A549 (cell line): ENCODE results near the gene SLC6A7. TPM values are rescaled to one million over a fixed set of nuclear protein-coding genes. Genes with fewer than 3 reads are reported as not detected.

ENCODE experiments used
- ATAC-seq, 2 experiments: fragments of 200-7000 bp in 1 of 2; fragments of >200 bp in 1 of 2; cut with Nextera tagmentation in 1 of 2; cut with Tn5 transposase in 1 of 2; 3 replicates each; pipeline versions ENCODE4 v1.8.0 to v1.9.1; 2018 to 2020; ENCODE audit warnings: mild to moderate bottlenecking in 1 of 2, moderate library complexity in 1 of 2
- CTCF ChIA-PET: fragments of 300-600 bp; sonication (Branson Sonifier 250); formaldehyde crosslinking; extraction: SDS; loops from one replicate; lab custom pipeline; 2021; ENCODE audit warnings: antibody characterized with exemption, inconsistent platforms; lab: Yijun Ruan, JAX
- POLR2A ChIA-PET: fragments of 350-600 bp; formaldehyde crosslinking; extraction: SDS; loops from one replicate; lab custom pipeline; 2021; ENCODE audit warnings: antibody characterized with exemption, inconsistent platforms; lab: Yijun Ruan, JAX
- DNase-seq, 2 experiments: peaks; one replicate each; pipeline versions ENCODE4 v3.0.0 to v3.0.0-alpha.2; 2011 to 2016; ENCODE audit warnings: low read depth in 1 of 2, low spot score in 1 of 2
- FAIRE-seq: peaks from 2 replicates; lab custom pipeline; 2011; peaks lifted over from hg19 to GRCh38; lab: Jason Lieb, UNC
- H3K27ac ChIP-seq, 2 experiments: fragments of >200 bp; sonication (Bioruptor Twin); formaldehyde crosslinking; 3 replicates each; pipeline ENCODE4 v1.5.1; 2016 to 2017
- H3K4me1 ChIP-seq: fragments of >200 bp; sonication (Bioruptor Twin); formaldehyde crosslinking; 3 replicates; pipeline ENCODE4 v1.6.1; 2016
- H3K4me2 ChIP-seq: fragments of >200 bp; sonication (Bioruptor Twin); formaldehyde crosslinking; 3 replicates; pipeline ENCODE4 v1.6.1; 2016
- H3K4me3 ChIP-seq: fragments of >200 bp; sonication (Bioruptor Twin); formaldehyde crosslinking; 3 replicates; pipeline ENCODE4 v1.5.1; 2016
- H3K9me3 ChIP-seq: fragments of >200 bp; sonication (Bioruptor Twin); formaldehyde crosslinking; 3 replicates; pipeline ENCODE4 v1.6.1; 2016
- ATOH8 ChIP-seq: fragments of 250-450 bp; sonication (Bioruptor Pico); IDR thresholded peaks from 2 replicates; pipeline ENCODE4 v1.5.0; 2020; ENCODE audit warnings: low read depth, mild to moderate bottlenecking, moderate library complexity
- BCL3 ChIP-seq: fragments of >200 bp; sonication (Bioruptor Twin); formaldehyde crosslinking; IDR thresholded peaks from 3 replicates; pipeline ENCODE4 v1.6.1; 2016
- CHD4 ChIP-seq: fragments of 200-600 bp; sonication (generic); IDR thresholded peaks from 2 replicates; pipeline ENCODE4 v1.6.1; 2016; ENCODE audit warnings: antibody characterized with exemption, mild to moderate bottlenecking, borderline replicate concordance
- EHF ChIP-seq: fragments of 250-450 bp; sonication (Bioruptor Pico); IDR thresholded peaks from 2 replicates; pipeline ENCODE4 v1.5.0; 2020; ENCODE audit warnings: mild to moderate bottlenecking
- EHMT2 ChIP-seq: fragments of 200-600 bp; sonication (generic); IDR thresholded peaks from 2 replicates; pipeline ENCODE4 v1.6.1; 2016; ENCODE audit warnings: antibody characterized with exemption, low read depth, mild to moderate bottlenecking, moderate library complexity
- ELK1 ChIP-seq: fragments of 150-350 bp; IDR thresholded peaks from 2 replicates; pipeline ENCODE4 v1.6.1; 2014; ENCODE audit warnings: low read depth, mild to moderate bottlenecking, low read length
- EP300 ChIP-seq, 2 experiments: fragments of >200 bp; sonication (Bioruptor Twin); formaldehyde crosslinking; IDR thresholded peaks; 2 replicates in 1 of 2; 3 replicates in 1 of 2; pipeline ENCODE4 v1.6.1; 2016 to 2017
- FOSB ChIP-seq: fragments of 250-450 bp; sonication (Bioruptor Pico); IDR thresholded peaks from 2 replicates; pipeline ENCODE4 v1.5.0; 2020; ENCODE audit warnings: mild to moderate bottlenecking, moderate library complexity
- GATA3 ChIP-seq: IDR thresholded peaks from 2 replicates; pipeline ENCODE4 v1.6.1; 2012; ENCODE audit warnings: borderline replicate concordance
- HOXA7 ChIP-seq: fragments of 250-450 bp; sonication (Bioruptor Pico); IDR thresholded peaks from 2 replicates; pipeline ENCODE4 v1.5.0; 2020; ENCODE audit warnings: mild to moderate bottlenecking, moderate library complexity
- HOXB5 ChIP-seq: fragments of 250-450 bp; sonication (Bioruptor Pico); IDR thresholded peaks from 2 replicates; pipeline ENCODE4 v1.5.0; 2020; ENCODE audit warnings: mild to moderate bottlenecking, moderate library complexity
- JUN ChIP-seq, 2 experiments: fragments of >200 bp; sonication (Bioruptor Twin); formaldehyde crosslinking; IDR thresholded peaks; 2 replicates in 1 of 2; 3 replicates in 1 of 2; pipeline ENCODE4 v1.6.1; 2016 to 2017
- KDM1A ChIP-seq: fragments of 200-600 bp; sonication (generic); IDR thresholded peaks from 2 replicates; pipeline ENCODE4 v1.6.1; 2016; ENCODE audit warnings: low read depth, mild to moderate bottlenecking
- MAFK ChIP-seq: fragments of 450-650 bp; IDR thresholded peaks from 2 replicates; pipeline ENCODE4 v1.6.1; 2014; ENCODE audit not compliant: partially characterized antibody
- MAZ ChIP-seq: fragments of 150-350 bp; IDR thresholded peaks from 2 replicates; pipeline ENCODE4 v1.6.1; 2014; ENCODE audit warnings: antibody characterized with exemption, low read depth, low read length, borderline replicate concordance
- NPAS2 ChIP-seq: fragments of 250-450 bp; sonication (Bioruptor Pico); IDR thresholded peaks from 2 replicates; pipeline ENCODE4 v1.8.0; 2022; ENCODE audit warnings: mild to moderate bottlenecking, moderate library complexity, borderline replicate concordance
- RARB ChIP-seq: fragments of 250-450 bp; sonication (Bioruptor Pico); IDR thresholded peaks from 2 replicates; pipeline ENCODE4 v1.8.0; 2021; ENCODE audit warnings: mild to moderate bottlenecking, moderate library complexity
- REST ChIP-seq: fragments of 200-600 bp; sonication (generic); IDR thresholded peaks from 2 replicates; pipeline ENCODE4 v1.6.1; 2016; ENCODE audit warnings: antibody characterized with exemption, mild to moderate bottlenecking, moderate library complexity
- RFX5 ChIP-seq: fragments of 450-650 bp; IDR thresholded peaks from 2 replicates; pipeline ENCODE4 v1.7.1; 2014; ENCODE audit warnings: antibody characterized with exemption, mild to moderate bottlenecking, moderate library complexity
- RNF2 ChIP-seq: fragments of 200-600 bp; sonication (generic); IDR thresholded peaks from 2 replicates; pipeline ENCODE4 v1.6.1; 2016; ENCODE audit warnings: low read depth, mild to moderate bottlenecking, antibody characterized with exemption, moderate library complexity, borderline replicate concordance
- SMC3 ChIP-seq: fragments of >200 bp; sonication (Bioruptor Twin); formaldehyde crosslinking; IDR thresholded peaks from 3 replicates; pipeline ENCODE4 v1.6.1; 2018; ENCODE audit warnings: inconsistent platforms
- SREBF2 ChIP-seq: fragments of 450-650 bp; IDR thresholded peaks from 2 replicates; pipeline ENCODE4 v1.6.1; 2014; ENCODE audit warnings: mild to moderate bottlenecking, moderate library complexity
- ZSCAN20 ChIP-seq: fragments of 250-450 bp; sonication (Bioruptor Pico); IDR thresholded peaks from 2 replicates; pipeline ENCODE4 v1.8.0; 2022; ENCODE audit warnings: mild to moderate bottlenecking, moderate library complexity
- WGBS: methylation state at CpG from one replicate; pipeline ENCODE4 v1.1.6; 2017; ENCODE audit errors: missing lambda C conversion rate; 5-methylcytosine and 5-hydroxymethylcytosine counted together
- polyA plus RNA-seq, 4 experiments: library from polyadenylated mRNA; depleted of rRNA in 3 of 4; stranded (reverse); fragments of >200 nt; fragmentation: RNase III in 1 of 4; extraction: RNeasy Plus Mini Kit Qiagen cat#74134 plus additional on column Dnase treatment in 1 of 4; gene quantifications; 2 replicates in 3 of 4; 3 replicates in 1 of 4; pipeline ENCODE4 v1.2.3, GENCODE V29; 2011 to 2017

The SLC6A7 gene
- polyA plus RNA-seq, 2 of the 4 experiments (the other 2 are of a cell fraction) = not detected

DNA sequence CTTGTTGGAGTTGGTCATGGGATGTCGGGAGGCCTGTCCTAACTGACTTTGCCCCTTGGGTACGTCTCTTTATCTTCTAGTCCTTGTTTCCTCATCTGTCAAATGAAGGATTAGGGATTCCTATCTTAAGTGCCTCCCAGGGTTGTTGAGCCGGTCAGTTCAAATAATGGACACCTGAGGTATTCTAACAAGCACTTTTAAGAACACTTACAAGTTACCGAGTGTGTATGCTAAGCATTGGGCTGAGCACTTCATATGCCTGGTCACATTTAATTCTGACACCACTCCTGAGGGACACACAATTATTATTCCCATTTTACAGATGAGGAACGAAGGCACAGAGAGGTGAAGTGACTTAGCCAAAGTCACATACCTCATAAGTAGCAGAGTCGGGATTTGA lies 62.6 kb downstream of the SLC6A7 start:
- H3K4me3 ChIP-seq = no peak overlapping the region
- no peak for FAIRE-seq
- ChIA-PET POLR2A (no interaction called here), CTCF (interaction anchor here (0.8 to 1.6 kb wide), 5 partner anchors 10 to 414 kb away, joined by 3 to 4 read pairs (median 3); no protein-coding TSS in a partner anchor)
- no peak overlapping the region for H3K4me2 ChIP-seq
- no peak overlapping the region for H3K27ac ChIP-seq
- no peak for DNase-seq
- H3K4me1 ChIP-seq = no peaks in the 10 kb centered on the region
- TF ChIP-seq RNF2 = no peak
- TF ChIP-seq ATOH8 (CRISPR knock-in tag) = no peak
- no peak for TF ChIP-seq BCL3
- no peak for TF ChIP-seq CHD4
- TF ChIP-seq HOXB5 (CRISPR knock-in tag) = no peak
- no peak for TF ChIP-seq KDM1A
- TF ChIP-seq SMC3 = no peak
- TF ChIP-seq ELK1 = no peak
- TF ChIP-seq HOXA7 (CRISPR knock-in tag) = no peak
- TF ChIP-seq EHMT2 = no peak
- TF ChIP-seq GATA3 = no peak
- TF ChIP-seq EP300 (IDR thresholded peaks at IDR 0.05) = no peak
- no peak for TF ChIP-seq ZSCAN20 (CRISPR knock-in tag)
- no peak for TF ChIP-seq MAFK
- TF ChIP-seq FOSB (CRISPR knock-in tag) = no peak
- no peak for TF ChIP-seq SREBF2
- no peak for ATAC-seq
- H3K9me3 ChIP-seq = no peaks in the 10 kb centered on the region
- WGBS = 71% methylated on average over 6 of the region's 6 CpGs

GRCh38 chr5:150253416-150254208 lies 63.8 kb downstream of the SLC6A7 start:
- FAIRE-seq (no peak), DNase-seq (no peak), ATAC-seq (peak in 1 of 2 experiments; percentile 33; a peak in 3 of 6 replicates)
- WGBS = 80% methylated on average over 9 of the region's 10 CpGs
- no peak for TF ChIP-seq FOSB (CRISPR knock-in tag)
- TF ChIP-seq EHMT2 = no peak
- no peak for TF ChIP-seq HOXA7 (CRISPR knock-in tag)
- no peak for TF ChIP-seq RARB (CRISPR knock-in tag)
- TF ChIP-seq RFX5 = no peak
- TF ChIP-seq EHF (CRISPR knock-in tag) = no peak
- no peak for TF ChIP-seq NPAS2 (CRISPR knock-in tag)
- TF ChIP-seq EP300 (IDR thresholded peaks at IDR 0.05) = no peak
- TF ChIP-seq REST = no peak
- TF ChIP-seq MAZ = no peak
- TF ChIP-seq JUN (IDR thresholded peaks at IDR 0.05) = no peak
- no peak for TF ChIP-seq KDM1A
- ChIA-PET CTCF (interaction anchor here (0.8 to 3.0 kb wide), 8 partner anchors 11 to 416 kb away, joined by 3 to 9 read pairs (median 4); no protein-coding TSS in a partner anchor), POLR2A (no interaction called here)
- Histone ChIP-seq H3K9me3 (no peaks in the 10 kb centered on the region), H3K27ac (no peak overlapping the region), H3K4me1 (no peaks in the 10 kb centered on the region), H3K4me3 (no peak overlapping the region), H3K4me2 (no peak overlapping the region)
